GM20431 (cell line): ENCODE data around the gene ZBTB32.

Experiments used
- in situ Hi-C: fragments of 300-500 bp; cut with MseI, MboI; formaldehyde crosslinking; loops from one replicate; pipeline ENCODE4 v1.15.0; 2020; ENCODE audit warnings: low sequenced_read_pairs; ENCODE audit not compliant: unreplicated experiment

Gene ZBTB32

DNA sequence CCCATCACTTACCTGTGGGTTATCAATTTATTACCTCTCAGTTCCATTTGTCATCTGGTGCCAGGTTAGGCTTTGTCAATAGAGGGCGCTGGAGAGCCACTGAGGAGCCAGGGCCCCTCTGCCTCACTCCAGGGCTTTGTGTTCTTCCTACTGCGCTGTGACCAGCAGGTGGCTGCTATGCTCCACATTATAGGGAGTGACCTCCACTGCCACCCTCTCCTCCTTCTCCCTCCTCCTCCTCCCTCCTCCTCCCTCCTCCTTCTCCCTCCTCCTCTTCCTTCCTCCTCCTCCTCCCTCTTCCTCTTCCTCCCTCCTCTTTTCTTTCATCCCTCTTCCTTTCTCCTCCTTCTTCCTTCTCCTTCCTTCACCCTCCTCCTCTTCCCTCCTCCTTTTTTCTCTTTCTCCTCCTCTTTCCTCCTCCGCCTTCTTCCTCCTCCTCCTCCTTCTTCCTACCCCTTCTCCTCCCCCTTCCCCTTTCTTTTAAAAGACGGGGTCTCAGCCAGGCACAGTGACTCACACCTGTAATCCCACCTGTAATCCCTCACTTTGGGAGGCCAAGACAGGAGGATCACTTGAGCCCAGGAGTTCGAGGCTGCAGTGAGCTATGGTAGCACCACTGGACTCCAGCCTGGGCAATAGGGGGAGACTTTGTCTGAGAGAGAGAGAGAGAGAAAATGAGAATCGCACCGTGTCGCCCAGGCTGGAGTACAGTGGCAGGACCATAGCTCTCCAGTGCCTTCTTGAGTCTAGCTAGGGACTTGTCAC, 10.3 kb upstream of the ZBTB32 start:
- in situ Hi-C loops: loop anchor here (10.0 kb wide), 1 partner anchor 241 kb away; the partner anchor contains the start of gene LRFN3

DNA sequence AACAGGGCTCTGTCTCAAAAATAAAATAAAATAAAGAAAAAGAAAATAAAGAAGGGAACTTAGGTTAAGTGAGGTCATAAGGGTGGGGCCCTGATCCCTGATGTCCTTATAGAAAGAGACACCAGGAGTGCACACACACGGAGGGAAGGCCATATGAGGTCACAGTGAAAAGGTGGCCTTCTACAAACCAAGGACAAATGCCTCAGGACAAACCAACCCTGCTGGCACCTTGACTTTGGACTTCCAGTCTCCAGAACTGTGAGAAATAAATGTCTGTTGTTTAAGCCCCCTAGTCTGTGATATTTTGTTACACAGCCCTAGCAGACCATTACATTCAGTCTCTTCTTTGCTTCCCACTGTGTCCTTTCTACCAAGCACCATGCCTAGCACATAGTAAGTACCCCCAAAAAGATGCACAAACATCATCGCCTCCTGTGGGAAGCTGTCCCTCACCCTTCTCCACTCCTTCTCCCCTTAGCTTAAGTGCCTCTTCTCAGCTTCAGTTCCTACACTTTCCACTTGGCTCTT, 8.4 kb upstream of the ZBTB32 start:
- in situ Hi-C loops: loop anchor here (10.0 kb wide), 1 partner anchor 239 kb away; the partner anchor contains the start of gene LRFN3

DNA sequence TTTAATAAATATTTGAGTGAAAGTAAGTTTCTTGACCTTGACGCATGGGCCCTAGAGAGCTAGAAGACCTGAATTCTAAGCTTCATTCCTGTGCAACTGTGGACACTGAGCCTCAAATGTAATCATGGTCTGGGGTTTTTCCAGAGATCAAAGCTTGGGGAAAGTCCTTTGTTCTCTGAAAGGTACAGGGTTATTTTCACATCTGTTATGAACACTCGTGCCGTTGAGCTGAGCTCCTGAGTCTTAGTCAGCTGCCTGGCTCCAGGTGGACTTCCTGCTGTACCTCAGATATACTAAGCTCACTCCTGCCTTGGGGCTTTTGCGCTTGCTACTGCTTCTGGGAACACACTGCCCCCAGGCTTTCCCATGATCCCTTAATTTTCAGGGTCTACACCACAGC, 7.5 kb upstream of the ZBTB32 start:
- in situ Hi-C loops: loop anchor here (10.0 kb wide), 1 partner anchor 238 kb away; the partner anchor contains the start of gene LRFN3

DNA sequence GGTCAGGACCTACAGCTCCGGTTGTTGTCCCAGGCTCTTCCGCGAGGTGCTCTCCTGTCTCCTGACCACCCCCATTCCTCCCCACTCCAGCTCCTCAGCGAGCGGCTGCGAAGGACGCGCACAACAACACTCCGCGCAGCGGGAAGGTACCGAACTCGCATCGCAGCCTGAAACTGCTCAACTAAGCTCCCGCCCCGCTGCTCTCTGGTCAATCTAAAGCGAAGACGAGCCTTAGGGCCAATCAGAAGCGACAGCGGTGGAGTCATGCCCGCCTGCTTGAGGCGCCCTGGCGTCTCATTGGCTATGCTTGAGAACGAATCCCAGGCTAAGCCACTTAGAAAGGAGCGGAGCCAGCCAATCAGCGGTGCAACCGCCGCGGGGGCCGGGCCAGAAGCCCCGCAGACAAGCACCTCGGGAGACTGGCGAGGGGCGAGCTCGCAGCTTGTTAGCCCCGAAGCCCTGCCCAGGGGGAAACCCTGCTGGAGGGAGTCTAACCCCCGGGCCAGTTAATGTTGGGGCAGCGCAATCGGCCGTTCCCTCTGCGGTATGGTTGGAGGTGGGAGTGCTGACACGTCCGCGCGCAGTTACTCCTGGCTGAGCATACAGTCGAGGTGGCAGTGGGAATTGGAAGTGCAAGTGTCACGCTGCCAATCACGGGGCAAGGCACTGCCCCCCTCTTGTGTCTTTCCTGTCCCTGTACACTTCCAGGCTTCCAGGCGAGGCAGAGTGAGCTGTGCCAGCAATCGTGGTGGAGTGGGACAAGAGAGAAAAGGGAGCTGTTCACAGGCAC, 1.9 kb upstream of the ZBTB32 start:
- in situ Hi-C loops: no loop called here

GRCh38 chr19:35703343-35703742, 1.0 kb upstream of the ZBTB32 start:
- in situ Hi-C loops: no loop called here

DNA sequence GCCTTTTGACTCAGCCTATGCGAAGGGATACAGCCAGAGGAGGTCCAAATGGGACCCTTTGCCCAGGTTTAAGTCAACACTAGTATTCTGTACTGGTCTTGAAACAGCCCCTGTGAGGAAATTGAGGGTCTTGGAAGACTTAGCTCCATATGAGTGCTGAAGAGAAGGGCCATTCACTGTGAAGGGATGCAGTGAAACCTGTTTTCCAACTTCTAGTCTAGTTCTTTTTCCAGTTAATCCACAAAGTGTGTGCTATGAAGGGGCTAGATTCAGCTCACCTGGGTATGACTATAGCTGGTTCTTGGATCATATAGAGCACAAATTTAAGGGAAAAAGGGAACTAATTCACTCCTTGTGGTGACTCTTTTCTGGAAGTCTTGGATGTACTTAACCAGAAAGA, 4.0 kb downstream of the ZBTB32 start:
- in situ Hi-C loops: no loop called here

GRCh38 chr19:35710784-35711723, 6.7 kb downstream of the ZBTB32 start:
- in situ Hi-C loops: no loop called here

- in situ Hi-C loops: no loop called here
These were observed 8.5 kb downstream of the ZBTB32 start for GRCh38 chr19:35712567-35713505.

GRCh38 chr19:35713506-35713850, 9.1 kb downstream of the ZBTB32 start:
- in situ Hi-C loops: no loop called here

DNA sequence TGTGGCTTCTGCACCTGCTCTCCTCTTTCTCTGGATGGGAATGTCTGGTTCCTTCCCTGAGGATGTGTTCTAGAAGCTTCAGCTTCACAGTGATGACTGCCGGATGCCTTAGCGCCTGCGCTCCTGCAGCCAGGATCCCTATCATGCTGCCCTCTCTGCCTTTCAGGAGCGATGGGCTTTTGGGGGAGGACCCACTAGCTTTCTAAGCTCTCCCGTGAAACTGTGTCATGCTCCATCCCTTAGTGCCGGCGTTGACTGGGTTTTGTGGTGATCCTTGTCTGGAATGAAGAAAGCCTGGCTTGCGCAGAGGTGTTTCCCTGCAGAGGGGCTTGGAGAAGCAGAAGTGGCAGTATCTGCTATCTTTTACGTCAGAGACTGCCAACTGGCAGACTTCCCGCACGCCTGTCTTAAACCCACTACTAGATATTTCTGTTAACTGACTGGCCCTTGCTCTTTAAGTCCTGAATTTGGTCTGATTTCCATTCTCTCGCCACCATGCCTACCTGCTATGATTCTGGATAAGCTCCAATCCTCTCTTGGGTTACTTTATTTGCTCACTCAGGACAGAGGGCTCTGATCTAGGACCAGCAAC, 9.6 kb downstream of the ZBTB32 start:
- in situ Hi-C loops: no loop called here

DNA sequence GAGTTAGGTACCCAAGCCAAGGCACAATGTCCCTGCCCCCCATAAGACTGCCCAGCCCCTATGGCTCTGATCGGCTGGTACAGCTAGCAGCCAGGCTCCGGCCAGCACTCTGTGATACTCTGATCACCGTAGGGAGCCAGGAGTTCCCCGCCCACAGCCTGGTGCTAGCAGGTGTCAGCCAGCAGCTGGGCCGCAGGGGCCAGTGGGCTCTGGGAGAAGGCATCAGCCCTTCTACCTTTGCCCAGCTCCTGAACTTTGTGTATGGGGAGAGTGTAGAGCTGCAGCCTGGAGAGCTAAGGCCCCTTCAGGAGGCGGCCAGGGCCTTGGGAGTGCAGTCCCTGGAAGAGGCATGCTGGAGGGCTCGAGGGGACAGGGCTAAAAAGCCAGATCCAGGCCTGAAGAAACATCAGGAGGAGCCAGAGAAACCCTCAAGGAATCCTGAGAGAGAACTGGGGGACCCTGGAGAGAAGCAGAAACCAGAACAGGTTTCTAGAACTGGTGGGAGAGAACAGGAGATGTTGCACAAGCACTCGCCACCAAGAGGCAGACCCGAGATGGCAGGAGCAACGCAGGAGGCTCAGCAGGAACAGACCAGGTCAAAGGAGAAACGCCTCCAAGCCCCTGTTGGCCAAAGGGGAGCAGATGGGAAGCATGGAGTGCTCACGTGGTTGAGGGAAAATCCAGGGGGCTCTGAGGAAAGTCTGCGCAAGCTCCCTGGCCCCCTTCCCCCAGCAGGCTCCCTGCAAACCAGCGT, 10.4 kb downstream of the ZBTB32 start:
- in situ Hi-C loops: no loop called here

- in situ Hi-C loops: no loop called here
These were observed 11.0 kb downstream of the ZBTB32 start for GRCh38 chr19:35715355-35715809.

DNA sequence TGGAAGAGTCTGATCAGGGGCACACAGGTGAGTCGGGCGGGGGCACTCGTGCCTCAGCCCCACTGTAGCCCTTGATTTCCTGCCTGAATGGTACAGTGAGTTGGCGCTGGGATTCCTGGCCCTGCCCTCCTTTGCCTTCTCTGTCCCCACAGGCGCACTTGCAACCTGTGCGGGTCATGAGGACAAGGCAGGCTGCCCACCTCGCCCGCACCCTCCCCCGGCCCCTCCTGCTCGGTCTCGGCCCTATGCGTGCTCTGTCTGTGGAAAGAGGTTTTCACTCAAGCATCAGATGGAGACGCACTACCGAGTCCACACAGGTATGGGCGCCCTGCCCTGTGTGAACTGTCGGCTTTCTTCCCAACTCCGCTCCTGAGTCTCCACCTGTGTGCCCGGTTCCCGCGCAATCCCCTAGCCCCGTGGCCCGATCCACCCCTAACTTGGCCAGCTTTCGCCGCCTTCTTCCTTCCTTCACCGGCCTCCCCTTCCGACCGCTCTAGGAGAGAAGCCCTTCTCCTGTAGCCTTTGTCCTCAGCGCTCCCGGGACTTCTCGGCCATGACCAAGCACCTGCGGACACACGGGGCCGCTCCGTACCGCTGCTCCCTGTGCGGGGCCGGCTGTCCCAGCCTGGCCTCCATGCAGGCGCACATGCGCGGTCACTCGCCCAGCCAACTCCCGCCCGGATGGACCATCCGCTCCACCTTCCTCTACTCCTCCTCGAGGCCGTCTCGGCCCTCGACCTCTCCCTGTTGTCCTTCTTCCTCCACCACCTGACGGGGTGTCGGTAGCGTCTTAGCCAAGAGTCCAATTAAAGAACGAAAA, 11.8 kb downstream of the ZBTB32 start:
- in situ Hi-C loops: no loop called here

DNA sequence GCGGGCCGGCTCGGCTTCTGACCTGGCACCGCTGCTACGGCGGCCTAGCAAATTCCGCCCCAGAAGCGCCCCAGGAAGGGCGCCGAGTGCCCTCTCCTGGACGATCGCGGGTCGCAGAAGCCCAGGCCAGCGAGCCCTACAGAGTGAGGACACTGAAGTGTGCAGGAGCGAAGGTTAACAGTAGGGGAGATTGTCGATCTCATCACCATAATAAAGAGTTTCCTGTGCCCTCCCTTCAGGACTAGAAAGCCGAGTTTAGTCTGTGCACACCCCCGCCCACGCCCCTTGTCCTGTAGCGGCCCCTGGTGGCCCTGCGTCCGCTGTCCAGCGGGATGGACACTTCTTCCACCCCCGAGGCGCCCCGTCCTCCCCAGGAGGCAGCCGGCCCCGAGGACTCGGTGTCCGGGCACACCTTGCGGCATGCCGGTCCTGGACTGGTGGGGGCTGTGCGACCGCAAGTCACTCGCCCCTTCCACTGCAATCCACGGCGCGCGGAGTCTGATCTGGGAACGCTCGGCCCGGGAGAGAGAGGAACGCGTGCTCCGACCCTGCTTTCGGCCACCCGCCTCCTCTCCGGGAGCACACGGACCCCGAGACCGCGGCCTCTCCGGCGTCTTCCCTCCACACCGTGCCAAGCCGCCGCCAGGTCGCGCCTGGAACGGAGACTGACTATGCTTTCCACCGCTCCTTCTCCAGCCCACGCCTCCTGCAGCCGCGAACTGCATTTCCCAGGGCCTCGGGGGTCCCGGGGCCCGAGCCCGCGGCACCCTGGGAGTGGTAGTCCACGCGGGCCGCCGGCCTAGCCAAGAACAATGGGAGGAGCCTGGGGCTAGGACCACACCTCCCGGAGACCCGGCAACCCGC, 12.7 kb downstream of the ZBTB32 start:
- in situ Hi-C loops: no loop called here

- in situ Hi-C loops: no loop called here
These were observed 13.4 kb downstream of the ZBTB32 start, which contains the start of gene KMT2B for GRCh38 chr19:35717665-35718344. TSS of gene KMT2B (plus strand) at chr19:35718003. CDS start at chr19:35718019, 16 bp downstream.
